HEK293 (cell line): ENCODE results near the gene ZBTB22.

ENCODE experiments used
- EGR2 ChIP-seq: fragments of 450-650 bp; formaldehyde crosslinking; IDR thresholded peaks from 2 replicates; pipeline ENCODE4 v1.5.1; 2016; ENCODE audit warnings: low read depth, missing biosample characterization, missing genetic modification characterization
- GLI2 ChIP-seq: fragments of 450-650 bp; formaldehyde crosslinking; IDR thresholded peaks from 2 replicates; pipeline ENCODE4; 2017; ENCODE audit warnings: missing biosample characterization, missing genetic modification characterization, low read depth, borderline replicate concordance
- GLIS2 ChIP-seq: fragments of 450-650 bp; formaldehyde crosslinking; IDR thresholded peaks from 2 replicates; pipeline ENCODE4 v1.5.1; 2016; ENCODE audit warnings: missing biosample characterization, missing genetic modification characterization
- HOXC10 ChIP-seq: sonication (generic); formaldehyde crosslinking; IDR thresholded peaks from 2 replicates; pipeline ENCODE4 v1.8.1; 2023; ENCODE audit warnings: mild to moderate bottlenecking, missing genetic modification reagents
- IKZF3 ChIP-seq: fragments of 450-650 bp; IDR thresholded peaks from 2 replicates; pipeline ENCODE4 v1.5.0; 2018; ENCODE audit warnings: missing biosample characterization, mild to moderate bottlenecking, missing genetic modification characterization, moderate library complexity
- RBAK ChIP-seq: fragments of 450-650 bp; formaldehyde crosslinking; IDR thresholded peaks from 2 replicates; pipeline ENCODE4 v1.5.1; 2016; ENCODE audit warnings: missing biosample characterization, missing genetic modification characterization
- SCRT1 ChIP-seq: fragments of 450-650 bp; formaldehyde crosslinking; IDR thresholded peaks from 2 replicates; pipeline ENCODE4 v1.5.1; 2016; ENCODE audit warnings: missing biosample characterization, missing genetic modification characterization, borderline replicate concordance
- SP2 ChIP-seq: fragments of 450-650 bp; formaldehyde crosslinking; IDR thresholded peaks from 2 replicates; pipeline ENCODE4 v1.5.1; 2016; ENCODE audit warnings: missing biosample characterization, missing genetic modification characterization
- TCF7L2 ChIP-seq: IDR thresholded peaks from 2 replicates; pipeline ENCODE4 v1.6.1; 2011; ENCODE audit warnings: low read depth, mild to moderate bottlenecking, inconsistent platforms, low read length, moderate library complexity, borderline replicate concordance
- WT1 ChIP-seq: fragments of 450-650 bp; formaldehyde crosslinking; IDR thresholded peaks from 2 replicates; pipeline ENCODE4 v1.5.1; 2016; ENCODE audit warnings: missing biosample characterization, missing genetic modification characterization
- ZBTB17 ChIP-seq: fragments of 450-650 bp; formaldehyde crosslinking; IDR thresholded peaks from 2 replicates; pipeline ENCODE4 v1.5.1; 2016; ENCODE audit warnings: missing biosample characterization, missing genetic modification characterization
- ZBTB20 ChIP-seq: fragments of 450-650 bp; formaldehyde crosslinking; IDR thresholded peaks from 2 replicates; pipeline ENCODE4 v1.5.1; 2016; ENCODE audit warnings: missing biosample characterization, missing genetic modification characterization
- ZBTB48 ChIP-seq: fragments of 450-650 bp; formaldehyde crosslinking; IDR thresholded peaks from 2 replicates; pipeline ENCODE4 v1.5.1; 2016; ENCODE audit warnings: missing biosample characterization, missing genetic modification characterization
- ZBTB8A ChIP-seq: fragments of 450-650 bp; formaldehyde crosslinking; IDR thresholded peaks from 2 replicates; pipeline ENCODE4 v1.5.1; 2016; ENCODE audit warnings: missing biosample characterization, missing genetic modification characterization
- ZEB2 ChIP-seq: fragments of 450-650 bp; formaldehyde crosslinking; IDR thresholded peaks from 2 replicates; pipeline ENCODE4 v1.5.1; 2016; ENCODE audit warnings: missing biosample characterization, missing genetic modification characterization
- ZIC2 ChIP-seq: fragments of 450-650 bp; formaldehyde crosslinking; IDR thresholded peaks from 2 replicates; pipeline ENCODE4 v1.5.1; 2016; ENCODE audit warnings: missing biosample characterization, missing genetic modification characterization
- ZNF214 ChIP-seq: fragments of 450-650 bp; formaldehyde crosslinking; IDR thresholded peaks from 2 replicates; pipeline ENCODE4 v1.5.1; 2017; ENCODE audit warnings: missing biosample characterization, mild to moderate bottlenecking, missing genetic modification characterization, borderline replicate concordance
- ZNF24 ChIP-seq: fragments of 450-650 bp; formaldehyde crosslinking; IDR thresholded peaks from 2 replicates; pipeline ENCODE4 v1.5.1; 2016; ENCODE audit warnings: missing biosample characterization, missing genetic modification characterization
- ZNF292 ChIP-seq: fragments of 450-650 bp; formaldehyde crosslinking; IDR thresholded peaks from 2 replicates; pipeline ENCODE4 v1.5.1; 2016; ENCODE audit warnings: low read depth, missing biosample characterization, missing genetic modification characterization, borderline replicate concordance
- ZNF366 ChIP-seq: fragments of 450-650 bp; formaldehyde crosslinking; conservative IDR thresholded peaks from 2 replicates; pipeline ENCODE4 v1.5.1; 2016; ENCODE audit warnings: missing biosample characterization, missing genetic modification characterization
- ZNF521 ChIP-seq: fragments of 450-650 bp; formaldehyde crosslinking; IDR thresholded peaks from 2 replicates; pipeline ENCODE4 v1.5.1; 2017; ENCODE audit warnings: missing biosample characterization, mild to moderate bottlenecking, missing genetic modification characterization
- ZNF596 ChIP-seq: fragments of 450-650 bp; IDR thresholded peaks from 2 replicates; pipeline ENCODE4 v1.5.0; 2018; ENCODE audit warnings: missing biosample characterization, mild to moderate bottlenecking, missing genetic modification characterization, moderate library complexity
- ZNF623 ChIP-seq: fragments of 450-650 bp; formaldehyde crosslinking; IDR thresholded peaks from 2 replicates; pipeline ENCODE4 v1.5.1; 2016; ENCODE audit warnings: missing biosample characterization, missing genetic modification characterization
- ZNF654 ChIP-seq: fragments of 450-650 bp; formaldehyde crosslinking; IDR thresholded peaks from 2 replicates; pipeline ENCODE4 v1.5.1; 2016; ENCODE audit warnings: low read depth, missing biosample characterization, missing genetic modification characterization
- ZNF658 ChIP-seq: fragments of 450-650 bp; formaldehyde crosslinking; IDR thresholded peaks from 2 replicates; pipeline ENCODE4; 2016; ENCODE audit warnings: missing biosample characterization, missing genetic modification characterization
- ZNF747 ChIP-seq: fragments of 450-650 bp; formaldehyde crosslinking; IDR thresholded peaks from 2 replicates; pipeline ENCODE4 v1.5.1; 2016; ENCODE audit warnings: missing biosample characterization, missing genetic modification characterization
- ZNF76 ChIP-seq: fragments of 450-650 bp; formaldehyde crosslinking; IDR thresholded peaks from 2 replicates; pipeline ENCODE4; 2016; ENCODE audit warnings: low read depth, missing biosample characterization, missing genetic modification characterization, borderline replicate concordance
- ZXDB ChIP-seq: fragments of 450-650 bp; formaldehyde crosslinking; IDR thresholded peaks from 2 replicates; pipeline ENCODE4 v1.5.1; 2016; ENCODE audit warnings: missing biosample characterization, missing genetic modification characterization
- TF ChIP-seq, protein P1 (sequence below): fragments of 450-650 bp; formaldehyde crosslinking; IDR thresholded peaks from 2 replicates; pipeline ENCODE4 v1.5.1; 2017; ENCODE audit warnings: missing biosample characterization, missing genetic modification characterization
- TF ChIP-seq, protein P2 (sequence below): fragments of 450-650 bp; formaldehyde crosslinking; IDR thresholded peaks from 2 replicates; pipeline ENCODE4 v1.5.1; 2016; ENCODE audit warnings: missing biosample characterization, missing genetic modification characterization
- TF ChIP-seq, protein P3 (sequence below): fragments of 450-650 bp; formaldehyde crosslinking; IDR thresholded peaks from 2 replicates; pipeline ENCODE4 v1.5.1; 2017; ENCODE audit warnings: missing biosample characterization, mild to moderate bottlenecking, missing genetic modification characterization, moderate library complexity
- TF ChIP-seq, protein P4 (sequence below): fragments of 450-650 bp; formaldehyde crosslinking; IDR thresholded peaks from 2 replicates; pipeline ENCODE4 v1.5.1; 2016; ENCODE audit warnings: missing biosample characterization, missing genetic modification characterization
- TF ChIP-seq, protein P5 (sequence below): fragments of 450-650 bp; formaldehyde crosslinking; IDR thresholded peaks from 2 replicates; pipeline ENCODE4 v1.5.1; 2016; ENCODE audit warnings: missing biosample characterization, missing genetic modification characterization

Gene ZBTB22

DNA sequence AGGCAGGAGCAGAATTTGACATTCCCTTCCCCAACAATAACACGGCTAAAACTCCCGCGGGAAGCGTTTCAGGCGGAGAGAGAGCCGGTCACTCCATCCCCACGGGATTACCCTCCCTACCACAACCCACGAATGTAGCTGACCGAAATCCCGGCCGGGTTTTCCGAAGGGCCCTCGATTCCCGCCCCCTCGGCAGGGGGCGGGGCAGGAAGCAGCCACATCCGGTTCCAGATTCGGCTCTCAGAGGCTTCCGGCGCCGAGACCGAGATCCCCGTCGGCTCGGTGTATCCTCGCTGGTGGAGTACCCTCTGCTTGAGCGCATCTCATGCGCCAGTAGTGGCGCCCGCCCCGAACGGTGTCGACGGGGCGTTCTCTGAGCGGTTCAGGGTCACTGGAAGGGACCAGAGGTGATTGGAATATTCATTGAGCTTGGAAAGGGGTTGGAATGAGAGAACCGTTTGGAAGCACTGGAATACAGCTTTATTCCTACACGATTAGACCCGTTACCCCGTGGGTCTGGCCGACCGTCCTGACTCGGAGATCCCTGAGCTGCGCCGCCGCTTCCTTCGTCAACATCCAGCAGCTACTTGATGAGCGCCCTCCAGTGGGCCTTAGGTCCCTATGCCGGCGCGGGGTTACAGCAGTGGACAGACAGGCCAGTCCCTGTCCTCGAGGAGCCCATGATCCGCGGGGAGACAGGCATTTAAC, 18.2 kb downstream of the ZBTB22 start (continued):
- peak; percentile 58 for TF ChIP-seq ZNF654 (tag by site-specific recombination)
- TF ChIP-seq ZEB2 (tag by site-specific recombination), result peak; percentile 93
- TF ChIP-seq ZNF292 (tag by site-specific recombination), result no peak
- peak; percentile 90 for TF ChIP-seq SP2 (tag by site-specific recombination)
- no peak for TF ChIP-seq SCRT1 (tag by site-specific recombination)
- TF ChIP-seq ZNF747 (tag by site-specific recombination), result no peak
- TF ChIP-seq ZXDB (tag by site-specific recombination), result peak; percentile 85
- peak; percentile 59 for TF ChIP-seq EGR2
- TF ChIP-seq ZNF596 (tag by site-specific recombination), result peak; percentile 37; the same call in 1 of the 2 replicates
- no peak for TF ChIP-seq GLIS2
- 0 out of 2 replicates have a peak, but pooled peaks have one; percentile 29 for TF ChIP-seq ZBTB8A (tag by site-specific recombination)
- TF ChIP-seq, protein P1, sequence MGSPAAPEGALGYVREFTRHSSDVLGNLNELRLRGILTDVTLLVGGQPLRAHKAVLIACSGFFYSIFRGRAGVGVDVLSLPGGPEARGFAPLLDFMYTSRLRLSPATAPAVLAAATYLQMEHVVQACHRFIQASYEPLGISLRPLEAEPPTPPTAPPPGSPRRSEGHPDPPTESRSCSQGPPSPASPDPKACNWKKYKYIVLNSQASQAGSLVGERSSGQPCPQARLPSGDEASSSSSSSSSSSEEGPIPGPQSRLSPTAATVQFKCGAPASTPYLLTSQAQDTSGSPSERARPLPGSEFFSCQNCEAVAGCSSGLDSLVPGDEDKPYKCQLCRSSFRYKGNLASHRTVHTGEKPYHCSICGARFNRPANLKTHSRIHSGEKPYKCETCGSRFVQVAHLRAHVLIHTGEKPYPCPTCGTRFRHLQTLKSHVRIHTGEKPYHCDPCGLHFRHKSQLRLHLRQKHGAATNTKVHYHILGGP (tag by site-specific recombination), result no peak
- TF ChIP-seq IKZF3 (tag by site-specific recombination), result peak; percentile 82
- no peak for TF ChIP-seq ZNF214
- peak; percentile 48; the same call in 1 of the 2 replicates for TF ChIP-seq ZBTB48 (tag by site-specific recombination)
- no peak for TF ChIP-seq RBAK (tag by site-specific recombination)
- TF ChIP-seq TCF7L2, result no peak
- TF ChIP-seq, protein P2, sequence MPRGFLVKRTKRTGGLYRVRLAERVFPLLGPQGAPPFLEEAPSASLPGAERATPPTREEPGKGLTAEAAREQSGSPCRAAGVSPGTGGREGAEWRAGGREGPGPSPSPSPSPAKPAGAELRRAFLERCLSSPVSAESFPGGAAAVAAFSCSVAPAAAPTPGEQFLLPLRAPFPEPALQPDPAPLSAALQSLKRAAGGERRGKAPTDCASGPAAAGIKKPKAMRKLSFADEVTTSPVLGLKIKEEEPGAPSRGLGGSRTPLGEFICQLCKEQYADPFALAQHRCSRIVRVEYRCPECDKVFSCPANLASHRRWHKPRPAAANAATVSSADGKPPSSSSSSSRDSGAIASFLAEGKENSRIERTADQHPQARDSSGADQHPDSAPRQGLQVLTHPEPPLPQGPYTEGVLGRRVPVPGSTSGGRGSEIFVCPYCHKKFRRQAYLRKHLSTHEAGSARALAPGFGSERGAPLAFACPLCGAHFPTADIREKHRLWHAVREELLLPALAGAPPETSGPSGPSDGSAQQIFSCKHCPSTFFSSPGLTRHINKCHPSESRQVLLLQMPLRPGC (tag by site-specific recombination), result peak; percentile 39; the same call in 1 of the 2 replicates
- TF ChIP-seq, protein P3, sequence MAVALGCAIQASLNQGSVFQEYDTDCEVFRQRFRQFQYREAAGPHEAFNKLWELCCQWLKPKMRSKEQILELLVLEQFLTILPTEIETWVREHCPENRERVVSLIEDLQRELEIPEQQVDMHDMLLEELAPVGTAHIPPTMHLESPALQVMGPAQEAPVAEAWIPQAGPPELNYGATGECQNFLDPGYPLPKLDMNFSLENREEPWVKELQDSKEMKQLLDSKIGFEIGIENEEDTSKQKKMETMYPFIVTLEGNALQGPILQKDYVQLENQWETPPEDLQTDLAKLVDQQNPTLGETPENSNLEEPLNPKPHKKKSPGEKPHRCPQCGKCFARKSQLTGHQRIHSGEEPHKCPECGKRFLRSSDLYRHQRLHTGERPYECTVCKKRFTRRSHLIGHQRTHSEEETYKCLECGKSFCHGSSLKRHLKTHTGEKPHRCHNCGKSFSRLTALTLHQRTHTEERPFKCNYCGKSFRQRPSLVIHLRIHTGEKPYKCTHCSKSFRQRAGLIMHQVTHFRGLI (tag by site-specific recombination), result peak; percentile 20; the same call in 1 of the 2 replicates
- TF ChIP-seq ZNF521 (tag by site-specific recombination), result no peak
- TF ChIP-seq ZBTB17 (tag by site-specific recombination), result peak; percentile 99
- TF ChIP-seq, protein P4, sequence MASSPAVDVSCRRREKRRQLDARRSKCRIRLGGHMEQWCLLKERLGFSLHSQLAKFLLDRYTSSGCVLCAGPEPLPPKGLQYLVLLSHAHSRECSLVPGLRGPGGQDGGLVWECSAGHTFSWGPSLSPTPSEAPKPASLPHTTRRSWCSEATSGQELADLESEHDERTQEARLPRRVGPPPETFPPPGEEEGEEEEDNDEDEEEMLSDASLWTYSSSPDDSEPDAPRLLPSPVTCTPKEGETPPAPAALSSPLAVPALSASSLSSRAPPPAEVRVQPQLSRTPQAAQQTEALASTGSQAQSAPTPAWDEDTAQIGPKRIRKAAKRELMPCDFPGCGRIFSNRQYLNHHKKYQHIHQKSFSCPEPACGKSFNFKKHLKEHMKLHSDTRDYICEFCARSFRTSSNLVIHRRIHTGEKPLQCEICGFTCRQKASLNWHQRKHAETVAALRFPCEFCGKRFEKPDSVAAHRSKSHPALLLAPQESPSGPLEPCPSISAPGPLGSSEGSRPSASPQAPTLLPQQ, result peak; percentile 47; the same call in 1 of the 2 replicates
- peak; percentile 60; the same call in 1 of the 2 replicates for TF ChIP-seq WT1 (tag by site-specific recombination)
- TF ChIP-seq, protein P5, sequence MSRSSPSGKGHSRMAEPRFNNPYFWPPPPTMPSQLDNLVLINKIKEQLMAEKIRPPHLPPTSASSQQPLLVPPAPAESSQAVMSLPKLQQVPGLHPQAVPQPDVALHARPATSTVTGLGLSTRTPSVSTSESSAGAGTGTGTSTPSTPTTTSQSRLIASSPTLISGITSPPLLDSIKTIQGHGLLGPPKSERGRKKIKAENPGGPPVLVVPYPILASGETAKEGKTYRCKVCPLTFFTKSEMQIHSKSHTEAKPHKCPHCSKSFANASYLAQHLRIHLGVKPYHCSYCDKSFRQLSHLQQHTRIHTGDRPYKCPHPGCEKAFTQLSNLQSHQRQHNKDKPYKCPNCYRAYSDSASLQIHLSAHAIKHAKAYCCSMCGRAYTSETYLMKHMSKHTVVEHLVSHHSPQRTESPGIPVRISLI (tag by site-specific recombination), result no peak
- peak; percentile 45 for TF ChIP-seq ZIC2
- TF ChIP-seq GLI2 (tag by site-specific recombination), result no peak
- no peak for TF ChIP-seq ZNF658 (tag by site-specific recombination)
- TF ChIP-seq HOXC10 (CRISPR knock-in tag), result peak; percentile 86
- peak; percentile 28; the same call in 1 of the 2 replicates for TF ChIP-seq ZNF623 (tag by site-specific recombination)
- TF ChIP-seq ZNF366, result peak; percentile 85
- TF ChIP-seq ZNF76, result peak; percentile 53
- TF ChIP-seq ZBTB20 (tag by site-specific recombination), result peak; percentile 67
- TF ChIP-seq ZNF24 (tag by site-specific recombination), result no peak
